Ovary (tissue), 3 donors: Measurements from ENCODE around the gene EXTL1.

Experiments used
- POLR2A ChIP-seq: fragments of 450-650 bp; IDR thresholded peaks from one replicate; pipeline ENCODE4 v1.6.1; 2017; ENCODE audit warnings: antibody characterized with exemption, mild to moderate bottlenecking, moderate library complexity
- TF ChIP-seq, protein P1 (sequence below), 3 donors: fragments of 450-650 bp in 2 of 3; fragments of 200-600 bp in 1 of 3; IDR thresholded peaks; one replicate each; pipeline versions ENCODE4 v1.5.1 to v1.8.0; 2016 to 2022; ENCODE audit warnings: antibody characterized with exemption in 3 of 3, mild to moderate bottlenecking in 1 of 3
- donor health status: DM: no; HTN: no; CAD: no.

DNA sequence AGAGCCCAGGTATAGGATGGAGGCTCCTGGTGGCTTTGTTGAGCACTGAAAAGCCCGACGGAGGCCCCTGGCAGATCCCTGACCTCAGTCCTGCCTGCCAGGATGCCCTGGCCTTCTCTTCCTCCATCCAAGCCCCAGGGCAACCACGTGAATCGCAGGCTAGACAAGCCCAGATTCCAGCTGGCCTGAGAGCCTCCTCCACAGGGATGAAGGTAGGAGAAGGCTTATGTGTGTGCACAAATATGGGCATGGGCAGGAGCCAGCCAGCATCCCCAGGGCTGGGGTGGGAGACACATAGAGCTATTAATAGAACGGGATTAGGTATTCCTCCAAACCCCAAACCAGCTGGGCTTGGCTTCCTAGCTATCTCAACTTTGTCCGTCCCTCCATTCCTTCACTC, 4.0 kb upstream of the EXTL1 start:
- TF ChIP-seq, protein P1, sequence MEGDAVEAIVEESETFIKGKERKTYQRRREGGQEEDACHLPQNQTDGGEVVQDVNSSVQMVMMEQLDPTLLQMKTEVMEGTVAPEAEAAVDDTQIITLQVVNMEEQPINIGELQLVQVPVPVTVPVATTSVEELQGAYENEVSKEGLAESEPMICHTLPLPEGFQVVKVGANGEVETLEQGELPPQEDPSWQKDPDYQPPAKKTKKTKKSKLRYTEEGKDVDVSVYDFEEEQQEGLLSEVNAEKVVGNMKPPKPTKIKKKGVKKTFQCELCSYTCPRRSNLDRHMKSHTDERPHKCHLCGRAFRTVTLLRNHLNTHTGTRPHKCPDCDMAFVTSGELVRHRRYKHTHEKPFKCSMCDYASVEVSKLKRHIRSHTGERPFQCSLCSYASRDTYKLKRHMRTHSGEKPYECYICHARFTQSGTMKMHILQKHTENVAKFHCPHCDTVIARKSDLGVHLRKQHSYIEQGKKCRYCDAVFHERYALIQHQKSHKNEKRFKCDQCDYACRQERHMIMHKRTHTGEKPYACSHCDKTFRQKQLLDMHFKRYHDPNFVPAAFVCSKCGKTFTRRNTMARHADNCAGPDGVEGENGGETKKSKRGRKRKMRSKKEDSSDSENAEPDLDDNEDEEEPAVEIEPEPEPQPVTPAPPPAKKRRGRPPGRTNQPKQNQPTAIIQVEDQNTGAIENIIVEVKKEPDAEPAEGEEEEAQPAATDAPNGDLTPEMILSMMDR (IDR thresholded peaks at IDR 0.05), result no peak
- no peak for TF ChIP-seq POLR2A
